IgD-negative memory B cell (primary cell): ENCODE results near the gene BRMS1L. TPM values are rescaled to one million over a fixed set of nuclear protein-coding genes. Genes with fewer than 3 reads are reported as not detected.

Experiments
- H3K27ac Mint-ChIP-seq, 3 donors: one replicate each; pipeline ENCODE4 v1.8.0; 2020 to 2022; ENCODE audit warnings: mild to moderate bottlenecking in 3 of 3, mixed read lengths in 3 of 3, moderate library complexity in 1 of 3
- H3K27me3 Mint-ChIP-seq: one replicate; pipeline ENCODE4 v1.8.0; 2021; ENCODE audit warnings: mixed read lengths
- H3K36me3 Mint-ChIP-seq: one replicate; pipeline ENCODE4 v1.8.0; 2020; ENCODE audit warnings: mild to moderate bottlenecking, mixed read lengths
- H3K4me1 Mint-ChIP-seq, 3 donors: one replicate each; pipeline ENCODE4 v1.8.0; 2020 to 2022; ENCODE audit warnings: mixed read lengths in 3 of 3, mild to moderate bottlenecking in 1 of 3
- H3K4me3 Mint-ChIP-seq, 4 donors: one replicate each; pipeline ENCODE4 v1.8.0; 2020 to 2022; ENCODE audit warnings: mild to moderate bottlenecking in 4 of 4, mixed read lengths in 4 of 4, moderate library complexity in 3 of 4
- H3K9me3 Mint-ChIP-seq, 3 donors: one replicate each; pipeline ENCODE4 v1.8.0; 2020 to 2021; ENCODE audit warnings: mixed read lengths in 3 of 3, mild to moderate bottlenecking in 1 of 3
- polyA plus RNA-seq: library from polyadenylated mRNA; unstranded; fragments of 300-500 nt; fragmentation: Illumina TruSeq; gene quantifications from one replicate; pipeline ENCODE4 v1.2.3, GENCODE V29; 2021

The BRMS1L gene
- polyA plus RNA-seq, 1 donor from 2014 or later, result 1.9 TPM

DNA sequence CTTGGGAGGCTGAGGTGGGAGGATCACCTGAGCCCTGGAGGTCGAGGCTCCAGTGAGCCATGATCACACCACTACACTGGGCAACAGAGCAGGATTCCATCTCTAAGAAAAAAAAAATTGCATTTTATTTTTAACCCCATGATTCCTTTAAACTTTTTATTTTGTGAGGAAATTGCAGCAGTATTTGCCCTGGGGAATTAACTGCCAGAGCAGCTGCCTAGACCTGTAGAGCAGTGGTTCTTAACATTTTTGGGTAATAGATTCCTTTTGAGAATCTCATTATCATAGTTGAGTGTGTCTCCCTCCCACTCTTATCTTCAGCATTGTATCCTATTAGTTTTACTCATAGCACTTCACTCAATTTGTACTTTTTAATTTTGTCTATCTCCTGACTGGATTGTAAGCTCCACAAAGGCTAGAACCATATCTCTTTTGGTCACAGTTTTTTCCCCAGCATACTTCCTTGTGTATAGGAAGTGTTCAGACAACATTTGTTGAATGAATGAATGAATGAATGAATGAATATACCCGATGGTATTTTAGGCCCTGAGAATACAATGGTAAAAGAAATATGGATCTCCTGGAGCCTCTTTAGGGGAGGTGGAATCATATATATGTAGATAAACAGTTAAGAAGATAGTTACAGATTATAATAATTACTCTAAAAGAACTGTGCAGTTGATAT, 40.6 kb downstream of the BRMS1L start:
- Mint-ChIP-seq H3K9me3 (no peaks in the 10 kb centered on the region), H3K36me3 (peaks cover 27% of the 10 kb centered on the region), H3K4me3 (no peak overlapping the region), H3K27ac (no peak overlapping the region), H3K27me3 (no peaks in the 10 kb centered on the region), H3K4me1 (no peaks in the 10 kb centered on the region)

DNA sequence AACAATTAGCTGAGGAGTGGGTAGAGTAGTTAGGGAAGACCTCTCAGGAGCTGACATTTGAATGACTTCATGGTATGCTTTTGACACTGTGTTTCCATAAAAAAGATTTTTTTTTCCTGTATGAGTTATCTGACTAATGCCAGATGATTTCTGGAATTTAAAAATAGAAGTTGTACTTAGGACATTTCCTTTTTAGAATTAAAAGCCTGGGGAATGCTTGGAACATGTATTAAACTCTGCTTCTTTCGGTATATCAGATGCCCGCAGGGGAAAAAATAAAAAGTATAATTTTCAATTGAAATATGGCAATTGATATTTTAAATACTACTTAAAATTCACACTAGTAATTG, 41.1 kb downstream of the BRMS1L start:
- peaks cover 27% of the 10 kb centered on the region for H3K36me3 Mint-ChIP-seq
- H3K4me3 Mint-ChIP-seq, result no peak overlapping the region
- no peaks in the 10 kb centered on the region for H3K9me3 Mint-ChIP-seq
- no peaks in the 10 kb centered on the region for H3K4me1 Mint-ChIP-seq
- no peaks in the 10 kb centered on the region for H3K27me3 Mint-ChIP-seq
- H3K27ac Mint-ChIP-seq, result no peak overlapping the region

DNA sequence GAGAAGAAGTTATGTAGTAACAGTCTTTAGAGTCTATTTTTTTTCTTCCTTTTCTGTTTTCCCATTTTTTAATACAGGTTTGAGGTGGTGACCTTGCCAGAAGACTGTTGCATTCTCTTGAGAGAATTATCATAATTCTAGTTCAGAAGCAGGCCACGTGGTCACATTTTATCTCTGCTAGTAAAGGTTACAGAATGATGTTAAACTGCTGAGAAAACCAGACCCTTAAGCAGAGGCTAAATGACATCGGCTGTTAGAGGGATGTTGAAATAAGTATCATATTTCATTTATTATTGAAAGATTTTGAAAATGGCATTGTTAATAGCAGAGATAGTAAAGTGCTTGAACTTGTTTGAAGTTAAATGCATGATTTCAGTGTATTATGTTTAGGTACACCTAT, 49.2 kb downstream of the BRMS1L start:
- peaks cover 0 to 5% (median 4%) of the 10 kb centered on the region in 3 donors for H3K4me1 Mint-ChIP-seq
- no peak overlapping the region for H3K27ac Mint-ChIP-seq
- H3K36me3 Mint-ChIP-seq, result peaks cover 6% of the 10 kb centered on the region
- no peak overlapping the region for H3K4me3 Mint-ChIP-seq
- H3K27me3 Mint-ChIP-seq, result no peaks in the 10 kb centered on the region
- H3K9me3 Mint-ChIP-seq, result no peaks in the 10 kb centered on the region

DNA sequence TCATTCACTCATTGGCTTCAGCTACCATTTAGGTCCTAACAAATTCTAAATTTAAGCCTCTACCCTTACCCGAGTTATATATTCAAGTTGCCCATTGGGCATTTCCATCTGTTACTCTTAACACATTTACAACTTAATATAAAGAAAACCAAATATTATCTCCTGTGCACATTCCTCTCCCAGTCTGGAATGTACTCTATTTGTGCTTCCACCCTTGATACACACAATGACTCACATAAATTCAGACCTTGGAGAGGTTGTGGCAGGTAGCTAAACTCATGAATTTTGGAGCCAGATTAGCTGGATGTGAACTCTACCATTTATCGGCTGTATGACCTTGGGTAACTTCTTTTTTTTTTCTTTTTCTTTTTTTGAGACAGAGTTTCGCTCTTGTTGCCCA, 51.1 kb downstream of the BRMS1L start:
- Mint-ChIP-seq H3K4me3 (no peak overlapping the region), H3K27ac (no peak overlapping the region), H3K27me3 (no peaks in the 10 kb centered on the region), H3K4me1 (peaks cover 0 to 5% (median 4%) of the 10 kb centered on the region in 3 donors), H3K9me3 (no peaks in the 10 kb centered on the region), H3K36me3 (peaks cover 3% of the 10 kb centered on the region)

DNA sequence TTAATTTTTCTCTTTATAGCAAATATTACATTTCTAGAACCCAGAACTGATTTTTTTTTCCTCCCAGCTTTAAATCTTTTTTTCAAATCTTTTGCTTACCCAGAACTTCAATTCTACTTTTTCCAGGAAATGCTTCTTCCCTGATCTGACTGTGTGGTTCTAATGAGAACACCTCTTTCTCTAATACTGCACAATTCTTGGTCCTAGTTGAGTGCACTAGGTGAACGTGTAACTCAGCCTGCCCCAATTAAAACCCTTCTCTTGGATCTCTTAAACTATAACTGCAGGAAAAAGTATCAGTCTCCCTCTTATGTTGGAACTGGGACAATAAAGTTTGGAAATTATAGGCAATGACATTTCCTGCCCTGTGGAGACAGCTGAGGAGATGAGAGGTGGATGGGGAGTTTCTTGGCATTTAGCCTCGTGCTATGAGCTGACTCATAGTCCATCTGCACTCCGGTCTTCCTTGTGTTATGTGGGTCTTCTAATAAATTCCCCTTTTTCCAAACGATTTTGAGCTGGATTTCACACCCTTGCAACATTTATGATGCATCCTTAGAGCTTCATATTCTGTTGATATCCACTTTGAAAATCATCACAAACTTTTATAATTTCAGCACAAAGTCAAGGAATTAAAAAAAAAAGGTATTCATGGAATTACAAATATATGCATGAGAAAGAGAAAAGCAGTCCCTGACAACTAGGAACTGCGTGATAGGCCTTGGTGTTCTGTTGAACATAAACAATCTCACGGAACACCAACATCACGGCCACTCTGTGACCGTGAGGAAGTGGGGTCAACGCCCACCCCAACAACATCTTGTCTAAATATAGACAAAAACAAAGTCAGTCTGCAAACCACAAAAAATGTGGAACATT, 52.4 kb downstream of the BRMS1L start:
- no peak overlapping the region for H3K4me3 Mint-ChIP-seq
- H3K27me3 Mint-ChIP-seq, result no peaks in the 10 kb centered on the region
- H3K4me1 Mint-ChIP-seq, result peaks cover 0 to 5% (median 4%) of the 10 kb centered on the region in 3 donors
- no peak overlapping the region for H3K27ac Mint-ChIP-seq
- no peaks in the 10 kb centered on the region for H3K9me3 Mint-ChIP-seq
- H3K36me3 Mint-ChIP-seq, result peaks cover 3% of the 10 kb centered on the region

DNA sequence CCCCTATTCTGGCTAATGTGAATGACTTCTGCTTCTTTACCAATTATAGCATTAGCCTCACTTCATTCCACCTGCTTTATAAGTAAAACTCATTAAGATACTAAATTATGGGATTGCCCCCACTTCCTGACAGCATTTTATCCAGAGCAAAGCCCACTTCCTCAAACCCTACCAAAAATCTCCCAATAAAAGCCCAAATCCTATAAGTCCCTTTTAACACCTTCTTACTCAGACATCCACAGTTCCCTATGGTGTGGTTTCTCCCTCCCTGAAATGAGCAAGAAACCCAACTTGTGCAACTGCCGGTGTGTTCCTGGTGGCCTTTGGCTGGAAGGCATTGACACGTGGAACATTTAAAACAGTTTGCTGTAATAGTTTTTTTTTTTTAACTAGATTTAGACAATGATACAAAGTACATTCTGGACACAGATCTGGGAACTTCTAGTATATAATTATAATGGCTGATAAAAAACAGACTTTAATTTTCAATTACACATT, 53.1 kb downstream of the BRMS1L start:
- Mint-ChIP-seq H3K4me3 (no peak overlapping the region), H3K27ac (no peak overlapping the region)

DNA sequence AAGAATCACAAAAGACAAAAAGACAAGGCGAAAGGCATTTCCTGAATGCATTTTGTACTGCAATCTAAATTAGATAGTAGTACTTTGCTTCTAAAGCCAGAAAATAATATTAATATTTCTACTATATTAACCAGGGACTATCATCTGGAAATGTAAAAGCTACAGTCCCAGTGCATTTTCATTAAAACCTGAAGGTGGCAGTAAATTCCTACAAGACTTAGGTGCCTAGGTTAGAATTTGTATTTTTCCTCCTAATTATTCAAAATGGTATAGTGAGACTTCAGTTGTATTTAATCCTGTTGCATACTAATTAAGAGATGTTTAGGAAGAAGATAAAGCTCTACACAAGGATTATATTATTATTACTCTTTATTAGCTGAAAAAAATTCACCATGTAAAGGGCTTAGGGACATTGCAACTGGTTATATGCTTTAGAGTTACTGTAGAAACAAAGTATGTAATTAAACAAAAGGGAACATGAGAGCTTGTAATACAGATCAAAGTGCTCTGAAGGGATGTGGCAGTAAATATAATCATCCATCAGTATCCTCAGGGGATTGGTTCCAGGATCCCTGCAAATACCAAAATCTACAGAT, 53.6 kb downstream of the BRMS1L start:
- H3K27ac Mint-ChIP-seq, result no peak overlapping the region
- H3K27me3 Mint-ChIP-seq, result no peaks in the 10 kb centered on the region
- H3K4me3 Mint-ChIP-seq, result no peak overlapping the region
- H3K9me3 Mint-ChIP-seq, result no peaks in the 10 kb centered on the region
- peaks cover 3% of the 10 kb centered on the region for H3K36me3 Mint-ChIP-seq
- H3K4me1 Mint-ChIP-seq, result peaks cover 0 to 5% (median 4%) of the 10 kb centered on the region in 3 donors

More for the DNA sequence above, 53.1 kb downstream of the BRMS1L start:
- Mint-ChIP-seq H3K9me3 (no peaks in the 10 kb centered on the region), H3K27me3 (no peaks in the 10 kb centered on the region), H3K36me3 (peaks cover 3% of the 10 kb centered on the region), H3K4me1 (peaks cover 0 to 5% (median 4%) of the 10 kb centered on the region in 3 donors)

DNA sequence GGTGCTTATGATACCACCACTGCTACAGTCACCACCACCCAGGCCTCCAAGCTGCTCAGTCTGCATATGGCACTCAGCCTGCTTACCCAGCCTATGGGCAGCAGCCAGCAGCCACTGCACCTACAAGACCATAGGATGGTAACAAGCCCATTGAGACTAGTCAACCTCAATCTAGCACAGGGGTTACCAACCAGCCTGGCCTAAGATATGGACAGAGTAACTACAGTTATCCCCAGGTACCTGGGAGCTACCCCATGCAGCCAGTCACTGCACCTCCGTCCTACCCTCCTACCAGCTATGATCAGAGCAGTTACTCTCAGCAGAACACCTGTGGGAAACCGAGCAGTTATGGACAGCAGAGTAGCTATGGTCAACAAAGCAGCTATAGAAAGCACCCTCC, 55.1 kb downstream of the BRMS1L start:
- Mint-ChIP-seq H3K4me3 (no peak overlapping the region), H3K36me3 (no peaks in the 10 kb centered on the region), H3K9me3 (no peaks in the 10 kb centered on the region), H3K4me1 (peaks cover 1 to 5% (median 4%) of the 10 kb centered on the region in 3 donors), H3K27me3 (no peaks in the 10 kb centered on the region), H3K27ac (no peak overlapping the region)

DNA sequence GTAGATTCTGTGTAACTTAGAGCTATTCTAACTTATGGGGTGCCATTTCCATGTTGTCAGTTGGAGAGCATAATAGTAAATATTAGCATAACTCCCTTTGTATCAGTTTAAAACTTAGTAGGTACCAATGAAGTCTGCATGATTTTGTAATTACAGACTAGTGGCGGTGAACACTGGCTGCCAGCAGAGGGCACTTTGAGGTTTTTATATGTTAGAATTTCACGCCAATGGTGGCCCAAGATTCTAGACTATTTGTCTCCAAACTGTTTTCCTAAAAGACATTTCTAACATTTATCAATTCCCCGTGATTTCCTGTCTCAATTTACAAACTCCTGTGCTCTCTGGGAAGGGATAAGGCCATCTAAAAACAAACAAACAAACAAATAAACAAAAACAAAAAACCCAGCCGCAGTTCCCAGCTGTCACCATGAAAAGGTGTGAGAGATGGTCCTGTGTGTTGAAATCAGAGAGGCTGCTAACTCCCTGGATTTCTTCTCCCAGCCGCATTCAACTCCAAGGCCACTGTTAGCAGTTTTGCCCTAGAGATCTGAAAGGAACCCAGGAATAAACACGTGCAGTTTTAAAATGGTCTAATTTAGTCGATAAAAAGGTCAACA, 57.6 kb downstream of the BRMS1L start:
- Mint-ChIP-seq H3K9me3 (peaks cover 0 to 5% (median 2%) of the 10 kb centered on the region in 3 donors), H3K27me3 (peaks cover 2% of the 10 kb centered on the region), H3K4me3 (no peak overlapping the region), H3K4me1 (peaks cover 0 to 3% (median 1%) of the 10 kb centered on the region in 3 donors), H3K36me3 (no peaks in the 10 kb centered on the region), H3K27ac (no peak overlapping the region)

DNA sequence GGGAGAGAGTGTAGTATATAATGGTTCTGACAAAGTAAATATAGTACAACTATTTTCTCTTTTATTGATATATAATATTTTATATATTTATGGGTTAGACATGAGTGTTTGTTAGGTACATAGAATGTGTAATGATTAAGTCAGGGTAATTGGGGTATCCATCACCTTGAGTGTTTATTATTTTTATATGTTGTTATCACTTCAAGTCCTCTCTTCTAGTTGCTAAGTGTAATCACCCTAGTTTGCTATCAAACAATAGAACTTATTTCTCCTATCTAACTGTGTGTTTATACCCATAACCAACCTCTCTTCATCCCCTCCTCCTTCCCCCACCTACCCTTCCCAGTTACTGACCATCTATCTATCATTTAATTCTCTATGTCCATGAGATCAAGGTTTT, 64.2 kb downstream of the BRMS1L start:
- peaks cover 0 to 1% (median 0%) of the 10 kb centered on the region in 3 donors for H3K4me1 Mint-ChIP-seq
- H3K9me3 Mint-ChIP-seq, result peaks cover 0 to 16% (median 11%) of the 10 kb centered on the region in 3 donors
- H3K36me3 Mint-ChIP-seq, result peaks cover 2% of the 10 kb centered on the region
- peak overlapping the region in 1 of 3 donors; percentile 13 for H3K27ac Mint-ChIP-seq
- H3K27me3 Mint-ChIP-seq, result peaks cover 3% of the 10 kb centered on the region
- H3K4me3 Mint-ChIP-seq, result no peak overlapping the region

DNA sequence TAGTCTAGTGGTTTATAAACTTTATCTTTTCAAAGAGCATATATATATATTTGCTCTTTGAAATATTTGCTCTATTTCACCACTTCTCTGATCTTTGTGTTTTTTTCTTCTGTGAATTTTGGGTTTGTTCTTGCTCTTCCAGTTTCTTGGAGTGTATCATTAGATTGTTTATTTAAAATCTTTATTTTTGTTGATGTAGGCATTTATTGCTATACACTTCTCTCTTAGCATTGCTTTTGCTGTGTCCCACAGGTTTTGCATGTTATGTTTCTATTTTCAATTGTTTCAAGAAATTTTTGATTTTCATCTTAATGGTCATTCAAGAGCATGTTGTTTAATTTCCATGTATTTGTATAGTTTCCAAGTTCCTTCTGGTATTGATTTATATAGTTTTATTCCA, 69.1 kb downstream of the BRMS1L start:
- Mint-ChIP-seq H3K27ac (no peak overlapping the region), H3K4me3 (no peak overlapping the region), H3K9me3 (peaks cover 6 to 24% (median 22%) of the 10 kb centered on the region in 3 donors), H3K4me1 (no peaks in the 10 kb centered on the region), H3K36me3 (peaks cover 2% of the 10 kb centered on the region), H3K27me3 (peaks cover 2% of the 10 kb centered on the region)

DNA sequence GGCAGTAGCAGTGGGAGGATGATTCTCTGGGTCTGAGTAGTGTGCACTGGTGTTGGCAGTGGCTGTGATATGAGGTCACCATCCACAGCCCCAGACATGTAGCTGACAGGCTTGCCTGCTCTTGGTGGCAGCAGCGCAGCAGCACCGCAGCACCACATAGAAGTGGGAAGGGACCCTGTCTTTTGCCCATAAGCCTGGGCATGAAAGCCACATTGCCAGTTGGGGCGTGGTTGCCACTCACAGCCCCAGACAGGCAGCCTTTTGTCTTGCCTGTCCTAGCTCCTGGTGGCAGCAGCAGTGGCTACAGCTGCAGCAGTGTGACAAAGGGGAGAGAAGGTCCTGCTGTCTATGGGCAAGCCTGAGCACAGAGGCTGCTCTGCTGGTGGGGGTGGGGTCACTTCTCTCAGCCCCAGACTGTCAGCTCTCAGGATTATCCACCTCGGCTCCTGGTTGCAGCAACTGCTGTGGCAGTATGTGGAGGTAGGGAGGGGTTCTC, 71.5 kb downstream of the BRMS1L start:
- no peak overlapping the region for H3K27ac Mint-ChIP-seq
- H3K27me3 Mint-ChIP-seq, result peaks cover 2% of the 10 kb centered on the region
- peaks cover 6 to 24% (median 19%) of the 10 kb centered on the region in 3 donors for H3K9me3 Mint-ChIP-seq
- peak overlapping the region in 1 of 4 donors; percentile 15 for H3K4me3 Mint-ChIP-seq
- H3K36me3 Mint-ChIP-seq, result peaks cover 2% of the 10 kb centered on the region
- no peaks in the 10 kb centered on the region for H3K4me1 Mint-ChIP-seq

DNA sequence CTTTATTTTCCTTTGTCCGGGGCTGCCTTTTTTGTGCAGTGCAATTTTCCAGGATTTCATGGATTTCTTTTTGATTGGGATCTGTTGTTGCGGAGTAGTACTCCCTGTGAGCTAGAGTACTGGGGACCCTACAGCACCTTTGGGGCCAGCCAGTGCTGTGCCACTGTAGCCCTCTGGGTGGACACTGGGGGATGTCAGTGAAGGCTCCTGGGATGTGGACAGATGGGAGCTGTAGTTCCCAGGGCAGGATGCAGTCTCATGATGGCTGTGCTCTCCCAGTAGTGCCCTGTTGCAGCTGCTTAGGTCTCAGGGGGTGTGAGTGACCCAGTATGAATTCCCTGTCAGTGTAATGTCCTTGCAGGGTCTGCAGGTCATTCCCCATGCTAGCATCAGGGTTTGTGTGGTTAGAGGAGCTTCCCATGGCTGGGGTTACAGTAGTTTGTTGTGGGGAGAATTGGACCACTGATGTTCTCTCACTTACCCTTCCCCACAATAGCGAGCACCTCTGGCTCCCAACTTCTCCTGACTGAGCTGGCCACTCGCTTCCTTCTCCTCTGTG, 72.2 kb downstream of the BRMS1L start:
- Mint-ChIP-seq H3K4me1 (no peaks in the 10 kb centered on the region), H3K36me3 (peaks cover 2% of the 10 kb centered on the region), H3K9me3 (peaks cover 6 to 24% (median 18%) of the 10 kb centered on the region in 3 donors), H3K4me3 (no peak overlapping the region), H3K27me3 (peaks cover under 1% of the 10 kb centered on the region), H3K27ac (no peak overlapping the region)

DNA sequence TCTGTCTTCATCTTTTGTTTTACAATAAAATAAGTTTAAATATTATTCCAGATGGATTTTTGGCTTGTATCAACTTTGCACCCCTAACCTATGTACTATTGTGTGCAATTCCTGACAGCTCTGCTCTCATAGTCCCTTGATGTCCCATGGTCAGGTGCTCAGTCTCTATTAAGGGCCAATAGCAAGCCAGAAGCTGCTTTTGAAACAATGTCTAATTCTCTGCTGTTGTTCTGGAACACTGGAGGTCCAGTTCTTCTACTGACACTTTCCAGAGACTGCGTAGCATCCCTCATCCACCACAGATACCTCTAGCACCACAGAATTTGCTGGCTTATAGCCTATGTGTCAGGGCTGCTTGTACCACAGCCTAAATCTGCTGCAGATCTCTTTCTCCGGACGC, 74.6 kb downstream of the BRMS1L start:
- no peaks in the 10 kb centered on the region for H3K27me3 Mint-ChIP-seq
- H3K36me3 Mint-ChIP-seq, result no peaks in the 10 kb centered on the region
- no peak overlapping the region for H3K27ac Mint-ChIP-seq
- H3K9me3 Mint-ChIP-seq, result peaks cover 6 to 13% (median 7%) of the 10 kb centered on the region in 3 donors
- no peak overlapping the region for H3K4me3 Mint-ChIP-seq
- H3K4me1 Mint-ChIP-seq, result no peaks in the 10 kb centered on the region
